NCI-H510A (cell line): ENCODE data around the gene BHLHA9.
"Not testable (repeated sequence)": the region's sequence is repeated elsewhere in the genome, so short reads cannot be mapped to it uniquely, and the experiment has no call there.

Experiments used
- DNase-seq: peaks from one replicate; lab custom pipeline; 2025; lab: John Stamatoyannopoulos, UW

Gene BHLHA9

DNA sequence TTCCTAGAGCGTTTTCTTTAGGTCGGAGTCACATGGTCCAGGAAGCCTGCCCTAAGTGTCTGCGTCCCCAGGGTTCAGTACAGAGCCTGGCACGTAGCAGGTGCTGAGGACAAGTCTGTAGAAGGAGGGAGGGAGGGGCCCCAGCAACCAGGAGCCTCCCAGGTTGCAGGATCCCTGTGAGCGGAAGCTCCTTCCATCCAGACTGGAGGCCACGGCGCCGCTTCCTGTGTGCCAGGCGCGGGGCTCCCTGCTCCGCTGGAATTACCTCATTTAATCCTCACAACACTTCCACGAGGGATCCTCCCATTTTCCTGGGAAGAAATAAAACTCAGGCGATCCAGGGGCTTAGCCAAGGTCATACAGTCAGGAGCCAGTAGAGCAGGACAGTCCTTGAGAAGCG is 31.3 kb downstream of the BHLHA9 start:
- DNase-seq, result no peak

DNA sequence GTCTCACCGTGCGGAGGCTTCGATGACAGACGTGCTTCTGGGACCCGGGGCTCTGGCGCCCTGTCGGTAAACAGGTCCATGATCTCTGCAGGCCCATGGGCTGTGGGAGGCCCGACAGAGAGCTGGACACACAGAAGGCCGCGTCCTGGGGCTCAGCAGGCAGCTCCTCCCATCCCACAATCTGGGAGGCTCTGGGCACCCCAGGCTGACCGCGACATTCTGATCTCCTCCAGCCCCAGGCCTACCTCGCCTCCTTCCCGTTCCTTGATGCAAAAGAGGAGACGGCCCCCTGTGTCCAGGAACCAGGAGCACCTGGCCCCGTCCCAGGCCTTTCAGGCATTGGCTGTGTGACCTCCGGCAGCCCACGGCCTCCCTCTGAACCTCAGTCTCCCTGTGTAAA is 32.5 kb downstream of the BHLHA9 start:
- no peak for DNase-seq

- DNase-seq, result no peak
Measured at GRCh38 chr17:1304522-1304921, 34.3 kb downstream of the BHLHA9 start.

- DNase-seq, result no peak
Measured at GRCh38 chr17:1304962-1305563, 34.8 kb downstream of the BHLHA9 start.

DNA sequence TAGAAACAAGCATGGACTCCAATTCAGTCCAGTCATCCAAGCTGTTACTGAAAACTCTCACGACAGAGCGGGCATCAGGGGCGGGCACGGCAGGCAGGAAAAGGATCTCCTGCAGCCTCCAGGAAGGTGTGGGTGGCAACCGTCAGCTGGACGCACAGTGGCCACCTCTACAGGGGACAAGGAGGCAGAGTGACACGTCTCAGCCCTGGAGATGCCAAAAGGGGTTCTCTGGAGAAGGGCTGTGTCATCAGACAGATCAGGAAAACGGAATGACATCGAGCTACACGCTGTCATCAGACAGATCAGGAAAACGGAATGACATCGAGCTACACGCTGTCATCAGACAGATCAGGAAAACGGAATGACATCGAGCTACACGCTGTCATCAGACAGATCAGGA is 37.6 kb downstream of the BHLHA9 start:
- DNase-seq, result not testable (repeated sequence)

GRCh38 chr17:1312261-1312870 is 42.1 kb downstream of the BHLHA9 start:
- DNase-seq, result no peak

DNA sequence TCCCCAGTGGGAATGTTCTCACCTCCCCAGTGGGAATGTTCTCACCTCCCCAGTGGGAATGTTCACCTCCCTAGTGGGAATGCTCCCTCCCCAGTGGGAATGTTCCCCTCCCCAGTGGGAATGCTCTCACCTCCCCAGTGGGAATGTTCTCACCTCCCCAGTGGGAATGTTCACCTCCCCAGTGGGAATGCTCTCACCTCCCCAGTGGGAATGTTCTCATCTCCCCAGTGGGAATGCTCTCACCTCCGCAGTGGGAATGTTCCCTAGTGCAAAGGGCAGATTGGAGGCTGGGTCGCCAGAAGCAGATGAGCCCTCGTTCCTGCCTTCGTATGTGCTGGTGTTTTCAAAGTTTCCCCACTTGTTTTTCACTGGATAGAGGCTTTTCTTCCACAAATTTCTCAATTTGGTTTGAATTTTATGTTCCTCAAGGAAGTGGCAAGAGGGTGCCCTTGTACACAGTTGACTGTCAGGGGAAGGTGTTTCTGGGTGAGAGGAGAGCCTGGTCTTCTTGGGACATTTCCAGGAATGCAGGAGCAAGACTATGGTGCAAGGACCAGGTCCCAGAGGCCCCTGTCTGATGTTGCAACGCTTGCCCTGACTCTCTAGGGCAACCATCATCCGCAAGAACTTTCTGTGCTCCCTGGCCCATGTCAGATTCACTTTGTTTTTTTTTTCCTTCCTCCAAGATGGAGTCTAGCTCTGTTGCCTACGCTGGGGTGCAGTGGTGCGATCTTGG is 43.2 kb downstream of the BHLHA9 start:
- DNase-seq, result no peak

GRCh38 chr17:1315409-1315808 is 45.2 kb downstream of the BHLHA9 start:
- no peak for DNase-seq

GRCh38 chr17:1315891-1316403 is 45.7 kb downstream of the BHLHA9 start:
- no peak for DNase-seq
